Cardiac ventricle fibroblast (primary cell): ENCODE data around the gene CHIT1. TPM values are rescaled to one million over a fixed set of nuclear protein-coding genes. Genes with fewer than 3 reads are reported as not detected.

Experiments used
- total RNA-seq: library from RNA; depleted of rRNA; stranded (reverse); fragments of >200 nt; gene quantifications from 2 replicates; pipeline ENCODE4 v1.2.3, GENCODE V29; 2015

CHIT1 gene
- not detected in 2 replicates for total RNA-seq

DNA sequence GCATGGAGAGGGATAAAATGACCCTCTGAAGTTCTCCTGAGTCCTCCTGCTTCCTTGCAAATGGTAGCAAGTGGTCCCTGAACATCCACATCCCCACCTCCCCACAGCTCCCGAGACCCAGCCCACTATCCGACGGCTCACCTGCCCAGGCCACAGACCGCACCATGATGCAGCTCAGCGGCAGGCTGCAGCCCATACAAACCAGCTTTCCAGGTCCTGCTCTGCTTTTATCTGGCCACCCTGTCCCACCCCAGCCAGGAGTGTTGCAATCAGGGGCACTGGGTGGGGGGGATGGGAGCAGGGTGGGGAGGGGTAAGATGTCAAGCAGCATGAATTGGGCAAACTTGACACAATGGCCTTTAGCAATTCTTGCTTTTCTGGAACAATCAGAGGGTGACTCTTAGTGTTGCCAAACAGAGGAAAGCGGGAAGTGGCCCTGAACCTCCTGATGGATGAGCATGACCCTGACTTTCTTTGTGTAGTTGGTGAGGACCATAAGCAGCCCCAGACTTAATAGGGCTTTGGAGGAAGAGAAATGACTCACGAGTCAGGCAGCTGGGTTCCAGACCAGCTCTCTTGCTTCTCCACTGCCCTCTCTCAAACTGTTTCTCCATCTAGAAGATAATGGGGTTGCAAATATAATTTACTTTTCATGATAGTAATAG, at the start of gene CHIT1:
Gene CHIT1, minus strand, starts transcription at position 203 of the 665 bp plus-strand sequence. Its CDS starts 37 bp downstream, at position 166.

GRCh38 chr1:203186446-203187303, 42.8 kb downstream of the CHIT1 start, which contains the start of gene CHI3L1:
CHI3L1 (minus strand) TSS chr1:203186704; CDS start chr1:203186623, 81 bp downstream.

DNA sequence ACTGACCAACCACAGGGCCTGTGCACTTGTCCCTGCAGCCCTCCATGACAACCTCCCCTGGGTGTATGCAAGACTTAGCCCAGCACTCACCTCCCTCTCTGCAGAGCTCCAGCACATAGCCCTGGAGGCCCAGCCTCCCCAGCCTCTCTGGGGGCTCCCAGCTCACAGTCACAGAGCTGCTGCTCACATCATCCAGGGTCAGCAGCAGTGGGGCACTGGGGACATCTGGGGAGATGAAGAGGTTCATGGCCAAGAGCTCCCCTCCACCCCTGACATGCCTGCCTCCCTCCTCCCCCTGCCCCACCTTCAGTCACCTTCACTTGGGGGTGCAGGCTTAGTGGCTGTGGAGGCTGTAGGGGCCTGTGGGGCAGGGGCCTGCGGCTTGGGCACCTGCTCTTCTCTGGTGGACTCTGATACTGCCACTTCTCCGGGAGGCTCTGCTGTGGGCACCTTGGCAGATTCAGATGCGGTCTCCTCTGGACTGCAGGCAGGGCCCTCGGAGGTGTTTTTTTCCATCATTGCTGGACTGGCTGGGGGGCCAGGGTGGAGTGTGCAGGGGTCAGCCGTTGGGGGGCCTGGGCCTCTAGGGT, 54.1 kb downstream of the CHIT1 start, which contains the start of gene MYBPH:
Gene MYBPH, minus strand, starts transcription at position 590 of the 590 bp plus-strand sequence. Its CDS starts 71 bp downstream, at position 519.

Other genes with a start within 250 kb of the CHIT1 start
- gene TMEM183A, start 222.3 kb downstream of the CHIT1 start, total RNA-seq, result 44.9 and 55.6 TPM in 2 replicates
- 4.2 and 10.1 TPM in 2 replicates for gene PPFIA4, start 203.2 kb downstream of the CHIT1 start, total RNA-seq
- not detected in 2 replicates for gene MYOG, start 143.7 kb downstream of the CHIT1 start, total RNA-seq
- 8.8 and 11.3 TPM in 2 replicates for gene ADORA1, start 101.9 kb downstream of the CHIT1 start, total RNA-seq
- gene MYBPH, start 53.8 kb downstream of the CHIT1 start, total RNA-seq, result 1.0 and 1.3 TPM in 2 replicates
- gene CHI3L1, start 43.0 kb downstream of the CHIT1 start, total RNA-seq, result 2,798 and 3,366 TPM in 2 replicates
- 24.0 and 25.3 TPM in 2 replicates for gene BTG2, start 75.8 kb upstream of the CHIT1 start, total RNA-seq
- gene FMOD, start 121.4 kb upstream of the CHIT1 start, total RNA-seq, result 27.9 and 29.1 TPM in 2 replicates
- 1.3 TPM in 2 replicates for gene PRELP, start 246.1 kb upstream of the CHIT1 start, total RNA-seq